WTC11 (cell line): ENCODE results near the gene ASB15. TPM values are rescaled to one million over a fixed set of nuclear protein-coding genes. Genes with fewer than 3 reads are reported as not detected.

Experiments used
- ATAC-seq: fragments of 200-7000 bp; cut with Tn5 transposase; 2 replicates; pipeline ENCODE4 v1.10.0; 2021; ENCODE audit warnings: mild to moderate bottlenecking, moderate library complexity
- CTCF ChIA-PET: fragments of 300-600 bp; sonication (Branson Sonifier 250); formaldehyde crosslinking; loops from one replicate; lab custom pipeline; 2021; ENCODE audit warnings: antibody characterized with exemption; lab: Charles Lee
- POLR2A ChIA-PET: fragments of 350-600 bp; sonication (Branson Sonifier 250); formaldehyde crosslinking; loops from one replicate; lab custom pipeline; 2021; ENCODE audit warnings: antibody characterized with exemption; lab: Charles Lee
- DNase-seq: peaks from one replicate; pipeline ENCODE4 v3.0.0; 2021; ENCODE audit warnings: low spot score
- H3K27ac Mint-ChIP-seq: 2 replicates; pipeline ENCODE4 v1.8.0; 2021; ENCODE audit warnings: mixed read lengths
- H3K27me3 Mint-ChIP-seq: 2 replicates; pipeline ENCODE4 v1.8.0; 2021; ENCODE audit warnings: low read depth, mild to moderate bottlenecking, moderate library complexity, mixed read lengths
- H3K36me3 Mint-ChIP-seq: 2 replicates; pipeline ENCODE4 v1.8.0; 2021; ENCODE audit warnings: mixed read lengths
- H3K4me1 Mint-ChIP-seq: 2 replicates; pipeline ENCODE4 v1.8.0; 2022; ENCODE audit warnings: mixed read lengths
- H3K4me3 Mint-ChIP-seq: 2 replicates; pipeline ENCODE4 v1.8.0; 2021; ENCODE audit warnings: mild to moderate bottlenecking, moderate library complexity, mixed read lengths
- H3K9me3 Mint-ChIP-seq: 2 replicates; pipeline ENCODE4 v1.8.0; 2021; ENCODE audit warnings: mixed read lengths
- ARID4B ChIP-seq: sonication (generic); formaldehyde crosslinking; IDR thresholded peaks from 2 replicates; pipeline ENCODE4 v1.8.0; 2023; ENCODE audit warnings: missing genetic modification reagents, mild to moderate bottlenecking, borderline replicate concordance
- ATF1 ChIP-seq: sonication (generic); formaldehyde crosslinking; IDR thresholded peaks from 2 replicates; pipeline ENCODE4 v1.8.1; 2023; ENCODE audit warnings: mild to moderate bottlenecking, moderate library complexity, missing genetic modification reagents
- CREB1 ChIP-seq: sonication (generic); formaldehyde crosslinking; IDR thresholded peaks from 2 replicates; pipeline ENCODE4 v1.8.0; 2023; ENCODE audit warnings: mild to moderate bottlenecking, missing genetic modification reagents
- FOXJ3 ChIP-seq: sonication (generic); formaldehyde crosslinking; IDR thresholded peaks from 2 replicates; pipeline ENCODE4 v1.9.0; 2021; ENCODE audit warnings: missing genetic modification reagents, mild to moderate bottlenecking, borderline replicate concordance
- FOXP1 ChIP-seq: sonication (generic); formaldehyde crosslinking; IDR thresholded peaks from 2 replicates; pipeline ENCODE4 v1.8.0; 2022; ENCODE audit warnings: missing genetic modification reagents, mild to moderate bottlenecking, moderate library complexity, borderline replicate concordance
- GTF2I ChIP-seq: fragments of 250-450 bp; sonication (Bioruptor Pico); conservative IDR thresholded peaks from 2 replicates; pipeline ENCODE4 v1.4.0; 2021; ENCODE audit warnings: mild to moderate bottlenecking
- HMGXB4 ChIP-seq: sonication (generic); formaldehyde crosslinking; IDR thresholded peaks from 2 replicates; pipeline ENCODE4 v1.8.1; 2023; ENCODE audit warnings: mild to moderate bottlenecking, moderate library complexity, missing genetic modification reagents
- MAX ChIP-seq: sonication (generic); formaldehyde crosslinking; IDR thresholded peaks from 2 replicates; pipeline ENCODE4 v1.8.0; 2022; ENCODE audit warnings: mild to moderate bottlenecking, missing genetic modification reagents
- MXD4 ChIP-seq: fragments of 250-450 bp; sonication (Bioruptor Pico); IDR thresholded peaks from 2 replicates; pipeline ENCODE4 v1.8.0; 2021; ENCODE audit warnings: mild to moderate bottlenecking, moderate library complexity, borderline replicate concordance
- MYBL2 ChIP-seq: sonication (generic); formaldehyde crosslinking; IDR thresholded peaks from 2 replicates; pipeline ENCODE4 v1.8.1; 2023; ENCODE audit warnings: mild to moderate bottlenecking, moderate library complexity, missing genetic modification reagents
- NR3C1 ChIP-seq: sonication (generic); formaldehyde crosslinking; conservative IDR thresholded peaks from 2 replicates; pipeline ENCODE4 v1.8.1; 2023; ENCODE audit warnings: low read depth, mild to moderate bottlenecking, missing genetic modification reagents
- PRRX2 ChIP-seq: fragments of 250-450 bp; sonication (Bioruptor Pico); IDR thresholded peaks from 2 replicates; pipeline ENCODE4 v1.8.0; 2021; ENCODE audit warnings: mild to moderate bottlenecking
- SMAD4 ChIP-seq: sonication (generic); formaldehyde crosslinking; IDR thresholded peaks from 2 replicates; pipeline ENCODE4 v1.8.0; 2022; ENCODE audit warnings: mild to moderate bottlenecking, missing genetic modification reagents
- SOX15 ChIP-seq: fragments of 250-450 bp; sonication (Bioruptor Pico); IDR thresholded peaks from 2 replicates; pipeline ENCODE4 v1.9.0; 2021; ENCODE audit warnings: mild to moderate bottlenecking
- ZNF138 ChIP-seq: sonication (generic); formaldehyde crosslinking; conservative IDR thresholded peaks from 2 replicates; pipeline ENCODE4 v1.8.1; 2022; ENCODE audit warnings: mild to moderate bottlenecking, moderate library complexity, missing genetic modification reagents
- ZNF219 ChIP-seq: sonication (generic); formaldehyde crosslinking; IDR thresholded peaks from 2 replicates; pipeline ENCODE4 v1.8.0; 2023; ENCODE audit warnings: missing genetic modification reagents, mild to moderate bottlenecking, borderline replicate concordance
- ZNF423 ChIP-seq: fragments of 250-450 bp; sonication (Bioruptor Pico); IDR thresholded peaks from 2 replicates; pipeline ENCODE4 v2.1.2; 2022; ENCODE audit warnings: mild to moderate bottlenecking, moderate library complexity
- ZNF532 ChIP-seq: fragments of 250-450 bp; sonication (Bioruptor Pico); IDR thresholded peaks from 2 replicates; pipeline ENCODE4 v1.9.0; 2021; ENCODE audit warnings: mild to moderate bottlenecking, borderline replicate concordance
- ZNF671 ChIP-seq: fragments of 250-450 bp; sonication (Bioruptor Pico); IDR thresholded peaks from 2 replicates; pipeline ENCODE4 v1.8.0; 2021; ENCODE audit warnings: mild to moderate bottlenecking
- ZSCAN18 ChIP-seq: fragments of 250-450 bp; sonication (Bioruptor Pico); IDR thresholded peaks from 2 replicates; pipeline ENCODE4 v2.1.2; 2022; ENCODE audit warnings: mild to moderate bottlenecking, moderate library complexity
- total RNA-seq: library from RNA; stranded (reverse); gene quantifications from 3 replicates; pipeline ENCODE4 v1.2.3, GENCODE V29; 2021
- TF ChIP-seq, protein P1 (sequence below): sonication (generic); formaldehyde crosslinking; IDR thresholded peaks from 2 replicates; pipeline ENCODE4 v1.8.1; 2022; ENCODE audit warnings: low read depth, mild to moderate bottlenecking, moderate library complexity, missing genetic modification reagents, borderline replicate concordance

Gene ASB15
- total RNA-seq, 1 experiment from 2014 or later = not detected

DNA sequence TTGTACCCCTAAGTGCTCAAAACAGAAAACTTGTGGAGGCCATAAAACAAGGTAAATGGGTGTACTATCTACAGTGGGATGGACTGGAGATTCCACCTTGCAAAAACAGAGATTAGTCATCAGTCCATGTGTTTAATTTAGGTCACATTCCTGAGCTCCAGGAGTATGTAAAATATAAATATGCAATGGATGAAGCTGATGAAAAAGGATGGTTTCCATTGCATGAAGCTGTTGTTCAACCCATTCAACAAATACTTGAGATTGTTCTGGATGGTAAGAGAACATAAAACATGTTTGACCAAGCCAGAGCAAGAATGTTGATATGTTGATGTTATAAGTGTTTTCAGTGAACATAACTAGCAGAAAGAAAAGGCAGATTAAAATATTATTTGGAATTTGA lies 14.6 kb downstream of the ASB15 start:
- TF ChIP-seq ZNF532 (CRISPR knock-in tag) = no peak
- TF ChIP-seq ARID4B (CRISPR knock-in tag) = no peak
- TF ChIP-seq CREB1 (CRISPR knock-in tag) = no peak
- TF ChIP-seq HMGXB4 (CRISPR knock-in tag) = no peak
- TF ChIP-seq NR3C1 (CRISPR knock-in tag) = no peak
- no peak for TF ChIP-seq ZSCAN18 (CRISPR knock-in tag)
- TF ChIP-seq, all 79 proteins: peak for 0
- peaks cover 3% of the 10 kb centered on the region; the same call in 1 of the 2 replicates for H3K9me3 Mint-ChIP-seq
- ATAC-seq (no peak), DNase-seq (no peak)
- ChIA-PET CTCF (interaction anchor here (1.6 kb wide), 1 partner anchor 8 kb away, joined by 8 read pairs; no protein-coding TSS in a partner anchor), POLR2A (no interaction called here)
- no peaks in the 10 kb centered on the region for H3K36me3 Mint-ChIP-seq
- H3K4me3 Mint-ChIP-seq = no peak overlapping the region
- H3K4me1 Mint-ChIP-seq = peaks cover 5% of the 10 kb centered on the region; the same call in 1 of the 2 replicates
- H3K27ac Mint-ChIP-seq = no peak overlapping the region
- no peaks in the 10 kb centered on the region for H3K27me3 Mint-ChIP-seq

GRCh38 chr7:123621707-123622106 lies 20.1 kb downstream of the ASB15 start:
- ChIA-PET CTCF (no interaction called here), POLR2A (no interaction called here)
- H3K36me3 Mint-ChIP-seq = no peaks in the 10 kb centered on the region
- TF ChIP-seq SOX15 (CRISPR knock-in tag) (no peak), ZNF423 (CRISPR knock-in tag) (no peak), FOXP1 (CRISPR knock-in tag) (no peak), MYBL2 (no peak), FOXJ3 (CRISPR knock-in tag) (no peak), ZNF671 (CRISPR knock-in tag) (no peak), MXD4 (no peak), ZSCAN18 (CRISPR knock-in tag) (no peak), ATF1 (CRISPR knock-in tag) (no peak), ZNF138 (CRISPR knock-in tag) (no peak), ZNF219 (CRISPR knock-in tag) (no peak), SMAD4 (CRISPR knock-in tag) (no peak), PRRX2 (CRISPR knock-in tag) (no peak), GTF2I (CRISPR knock-in tag) (no peak), MAX (CRISPR knock-in tag) (no peak)
- TF ChIP-seq, protein P1, sequence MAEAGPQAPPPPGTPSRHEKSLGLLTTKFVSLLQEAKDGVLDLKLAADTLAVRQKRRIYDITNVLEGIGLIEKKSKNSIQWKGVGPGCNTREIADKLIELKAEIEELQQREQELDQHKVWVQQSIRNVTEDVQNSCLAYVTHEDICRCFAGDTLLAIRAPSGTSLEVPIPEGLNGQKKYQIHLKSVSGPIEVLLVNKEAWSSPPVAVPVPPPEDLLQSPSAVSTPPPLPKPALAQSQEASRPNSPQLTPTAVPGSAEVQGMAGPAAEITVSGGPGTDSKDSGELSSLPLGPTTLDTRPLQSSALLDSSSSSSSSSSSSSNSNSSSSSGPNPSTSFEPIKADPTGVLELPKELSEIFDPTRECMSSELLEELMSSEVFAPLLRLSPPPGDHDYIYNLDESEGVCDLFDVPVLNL (CRISPR knock-in tag) = no peak

More at GRCh38 chr7:123621707-123622106, 20.1 kb downstream of the ASB15 start:
- Mint-ChIP-seq H3K4me3 (no peak overlapping the region), H3K27me3 (no peaks in the 10 kb centered on the region), H3K9me3 (peaks cover 11% of the 10 kb centered on the region), H3K4me1 (no peaks in the 10 kb centered on the region), H3K27ac (no peak overlapping the region)
- DNase-seq = no peak
- ATAC-seq = no peak
